Inflammatory macrophage treated with lipopolysaccharide for 1 hour (primary cell): ENCODE results near the gene RNF175.

ENCODE experiments used
- DNase-seq, 2 donors: peaks; one replicate each; pipeline ENCODE4 v3.0.0-alpha.2; 2020 to 2022

Gene RNF175

DNA sequence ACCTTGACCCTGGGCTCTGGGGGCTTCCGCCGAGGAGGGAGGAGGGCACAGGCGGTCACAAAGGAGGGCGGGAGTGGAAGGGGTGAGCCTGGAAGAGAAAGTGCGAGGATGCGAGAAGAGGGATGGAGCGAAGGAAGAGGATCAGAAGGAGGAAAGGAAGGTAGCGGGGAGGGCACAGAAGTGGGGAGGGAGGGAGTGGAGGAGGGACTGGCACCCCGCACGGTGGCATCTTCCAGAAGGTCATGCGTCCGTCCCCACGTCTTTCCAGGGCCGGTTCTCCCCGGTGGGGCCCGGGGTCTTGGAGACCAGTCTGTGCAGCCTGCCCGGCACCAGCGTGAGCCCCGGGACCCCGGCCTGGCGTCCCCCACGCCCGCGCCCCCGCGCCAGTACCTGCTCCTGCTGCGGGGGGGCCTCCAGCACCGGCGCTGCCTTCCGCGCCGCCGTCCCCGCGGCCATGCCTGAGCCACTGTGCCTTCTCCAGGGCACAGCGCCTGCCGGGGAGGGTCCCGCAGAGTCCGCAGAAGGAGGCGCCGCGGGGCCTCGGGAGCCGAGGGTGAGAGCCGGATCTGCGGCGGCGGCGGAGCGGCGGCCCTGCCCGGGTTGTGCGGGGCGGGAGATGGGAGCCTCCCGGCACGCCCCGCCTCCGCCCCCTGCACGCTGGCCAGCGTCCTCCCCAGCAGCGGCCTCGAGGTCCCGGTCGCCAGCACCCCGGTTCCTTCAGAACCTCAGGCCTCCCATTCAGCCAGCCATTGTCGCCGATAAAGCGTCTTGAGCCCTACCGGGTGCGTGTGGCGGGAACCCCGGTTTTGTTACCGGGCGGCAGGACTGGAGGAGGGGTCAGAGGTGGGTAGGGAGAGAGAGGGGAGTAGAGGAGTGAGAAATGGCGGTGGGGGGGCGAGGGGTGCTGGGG is at the start of gene RNF175:
RNF175 (minus strand) TSS at position 618 of the 910 bp plus-strand sequence; CDS start at position 456, 162 bp downstream.
- no peak for DNase-seq

DNA sequence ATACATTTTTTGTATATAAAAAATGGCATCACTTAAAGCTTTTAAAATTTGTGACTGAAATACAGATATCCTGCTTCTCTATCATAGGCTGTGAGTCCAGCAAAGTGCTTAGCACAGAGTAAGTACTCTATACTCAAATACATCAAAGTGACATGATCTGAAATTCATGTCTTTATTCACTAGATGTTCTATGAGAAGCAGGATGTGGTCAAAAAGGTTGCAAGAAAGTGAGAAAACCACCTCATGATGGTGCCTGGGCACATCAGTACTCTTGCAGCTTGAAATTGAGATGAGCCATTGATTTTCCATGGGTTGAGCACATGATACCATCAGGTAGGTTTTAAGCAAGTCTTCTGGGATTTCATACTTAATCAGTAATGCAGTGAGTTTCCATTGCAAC is 49.5 kb upstream of the RNF175 start:
- no peak for DNase-seq

DNA sequence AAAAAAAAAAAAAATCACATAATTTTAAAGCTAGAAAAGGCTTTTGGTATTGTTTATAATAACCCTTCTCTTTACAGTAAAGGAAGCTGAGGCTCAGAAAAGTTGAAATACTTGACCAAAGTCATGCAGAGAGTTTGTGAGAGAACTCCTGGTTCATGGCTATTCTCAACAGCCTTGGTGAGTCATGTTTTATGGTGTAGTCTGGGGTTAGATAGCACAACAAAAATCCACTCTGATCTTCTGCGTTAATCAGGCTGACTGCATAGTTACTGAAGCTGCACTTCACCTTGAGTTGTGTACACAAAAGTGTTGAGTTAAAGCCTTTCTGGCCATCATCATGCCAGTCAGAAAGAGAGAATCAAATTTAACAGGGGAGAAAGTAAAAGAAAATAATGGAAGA is 48.4 kb upstream of the RNF175 start:
- DNase-seq = no peak

DNA sequence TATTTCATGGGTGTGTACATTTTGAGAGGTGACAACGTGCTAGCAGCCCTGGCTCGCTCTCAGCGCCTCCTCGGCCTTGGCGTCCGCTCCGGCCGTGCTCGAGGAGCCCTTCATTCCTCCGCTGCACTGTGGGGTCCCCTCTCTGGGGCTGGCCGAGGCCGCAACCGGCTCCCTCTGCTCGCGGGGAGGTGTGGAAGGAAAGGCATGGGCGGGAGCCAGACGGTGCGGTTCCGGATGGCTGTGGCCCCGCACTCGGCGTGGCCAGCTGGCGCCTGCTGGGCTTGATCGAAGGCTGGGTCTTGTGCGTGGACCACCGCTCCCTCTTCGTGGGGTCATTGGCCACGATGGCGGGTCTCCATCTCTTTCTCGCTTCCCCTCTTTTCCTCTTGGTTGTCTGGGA is 46.2 kb upstream of the RNF175 start:
- no peak for DNase-seq

DNA sequence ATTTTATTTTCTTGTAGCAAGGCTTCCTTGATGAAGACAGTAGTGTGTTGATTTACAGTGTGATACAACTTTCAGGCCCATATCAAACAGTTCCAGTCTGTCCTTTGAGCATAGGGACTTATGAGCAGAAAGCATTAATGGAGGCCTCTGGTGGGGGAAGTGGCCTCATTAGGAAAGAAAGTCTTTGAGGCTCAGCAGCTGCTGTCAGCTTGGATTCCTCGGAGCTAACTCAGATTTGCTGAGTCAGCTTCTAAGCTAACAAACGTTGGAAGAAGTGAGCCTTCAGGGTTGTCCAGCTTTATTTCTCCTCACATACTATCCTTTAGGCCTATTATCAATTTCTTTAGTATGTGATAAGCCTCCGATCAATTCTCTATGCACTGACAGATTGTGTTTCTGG is 44.9 kb upstream of the RNF175 start:
- DNase-seq = no peak

DNA sequence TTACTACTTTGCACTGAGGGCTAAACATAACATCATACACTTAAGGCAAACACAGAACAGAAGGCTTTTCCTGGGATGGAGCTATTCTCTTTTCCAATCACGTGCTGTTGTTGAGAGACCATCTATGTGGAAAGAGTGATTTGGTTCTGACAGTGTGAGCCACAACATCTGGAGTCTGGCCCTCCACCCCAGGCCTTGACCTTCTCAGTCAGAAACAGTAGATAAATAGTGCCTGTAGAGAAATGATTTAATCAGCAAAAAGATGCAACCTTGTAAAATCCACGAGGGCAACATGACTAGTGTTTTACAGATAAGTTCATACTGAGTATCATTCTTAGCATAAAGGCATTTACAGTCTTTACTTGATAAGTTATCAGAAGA is 39.9 kb upstream of the RNF175 start:
- no peak for DNase-seq

DNA sequence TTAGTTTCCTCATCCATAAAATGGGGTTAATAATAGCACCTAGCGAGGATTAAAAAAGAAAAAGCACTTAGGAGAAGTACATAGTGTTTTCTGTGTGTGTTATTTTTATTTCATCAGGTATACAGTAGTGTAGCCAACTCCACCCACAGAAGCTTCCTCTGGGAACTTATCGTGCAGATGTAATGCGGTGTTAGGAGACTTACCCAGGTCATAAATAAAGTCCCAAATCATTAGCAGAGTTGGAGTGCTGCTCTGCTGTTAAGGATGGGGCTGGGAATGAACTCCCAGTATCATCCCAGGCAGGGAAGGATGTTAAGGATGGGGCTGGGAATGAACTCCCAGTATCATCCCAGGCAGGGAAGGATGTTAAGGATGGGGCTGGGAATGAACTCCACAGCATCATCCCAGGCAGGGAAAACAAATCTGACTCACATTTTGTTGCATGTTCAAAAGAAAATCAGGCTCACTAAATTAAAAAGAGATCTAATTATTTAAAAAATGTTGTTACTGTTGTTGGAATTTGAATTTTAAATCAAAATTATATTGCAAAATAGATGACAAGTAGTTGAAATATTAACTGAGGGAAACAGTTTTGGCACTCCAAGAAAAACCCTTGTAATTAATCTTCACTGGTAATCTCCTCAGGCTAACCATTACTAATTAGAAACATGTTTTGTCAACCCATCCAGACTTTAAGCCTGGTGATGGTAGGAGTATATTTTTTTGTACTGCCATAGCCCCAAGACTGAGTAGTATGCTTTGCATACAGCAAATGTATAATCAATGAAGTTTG is 39.3 kb upstream of the RNF175 start:
- no peak for DNase-seq

DNA sequence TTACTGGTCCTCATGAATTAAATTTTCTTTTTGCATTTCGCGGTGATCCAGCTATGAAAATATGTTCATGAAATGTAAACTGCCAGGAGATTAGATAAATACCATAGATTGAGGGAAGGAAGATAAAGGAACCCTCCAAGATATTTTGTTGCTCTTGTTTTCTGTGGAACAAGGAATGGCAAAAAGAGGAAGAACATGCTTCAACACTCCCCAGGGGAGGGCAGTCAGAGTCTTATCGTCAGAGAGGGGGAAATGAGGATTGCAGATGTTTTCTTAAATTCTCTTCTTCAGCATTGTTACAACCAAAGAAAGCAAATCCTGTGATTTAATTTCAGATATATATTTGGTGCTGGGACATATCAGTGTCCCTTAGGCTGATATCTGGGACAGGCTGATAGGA is 38.6 kb upstream of the RNF175 start:
- DNase-seq = no peak

DNA sequence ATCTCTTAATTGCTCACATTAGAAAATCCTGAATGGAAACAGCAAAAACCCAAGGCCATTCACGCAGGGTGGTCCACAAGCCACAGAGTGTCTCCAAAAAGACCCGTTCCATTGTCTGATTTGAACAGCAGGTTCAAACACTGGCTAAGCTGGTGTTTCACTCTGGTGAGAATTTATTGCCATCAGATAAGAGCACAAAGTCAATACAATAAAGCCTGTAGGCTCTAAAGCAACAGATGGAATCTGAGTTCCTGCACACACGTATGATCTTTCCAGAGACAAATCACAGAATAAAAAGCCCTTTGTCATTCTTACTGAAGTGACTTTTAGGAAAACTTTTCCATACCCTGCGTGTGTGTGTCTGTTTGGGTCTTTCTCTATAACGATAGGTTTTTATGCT is 34.2 kb upstream of the RNF175 start:
- DNase-seq = no peak

DNA sequence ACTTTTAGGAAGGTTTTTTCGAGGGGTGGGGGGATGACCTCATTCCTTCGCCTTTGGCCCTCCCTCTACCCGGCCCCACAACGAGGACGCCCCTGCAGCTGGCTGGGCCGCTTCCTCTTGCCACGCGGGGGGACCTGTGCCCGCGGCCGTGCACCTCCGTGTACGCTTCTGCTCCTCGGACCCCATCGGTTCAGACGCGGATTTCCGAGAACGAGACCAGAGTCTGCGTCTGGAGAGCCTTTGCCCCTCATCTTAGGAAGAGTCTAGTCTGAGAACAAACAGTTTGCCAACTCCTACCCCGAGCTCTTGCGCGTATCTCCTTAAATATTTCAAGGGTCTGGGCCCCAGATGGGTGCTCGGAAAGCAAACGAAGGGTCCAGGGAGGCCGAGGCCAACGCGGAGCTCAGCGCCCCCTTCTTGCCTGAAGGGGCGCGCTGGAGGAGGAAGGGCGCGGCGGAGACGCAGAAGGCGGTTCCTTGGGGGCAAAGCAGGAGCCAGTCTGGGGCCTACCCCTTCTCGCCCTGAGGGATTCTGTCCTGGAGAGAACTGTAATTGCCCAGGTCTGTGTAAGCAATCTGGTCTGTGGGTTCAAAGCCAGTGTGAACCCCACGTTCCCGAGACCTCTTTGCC is 32.9 kb upstream of the RNF175 start:
- no peak for DNase-seq

DNA sequence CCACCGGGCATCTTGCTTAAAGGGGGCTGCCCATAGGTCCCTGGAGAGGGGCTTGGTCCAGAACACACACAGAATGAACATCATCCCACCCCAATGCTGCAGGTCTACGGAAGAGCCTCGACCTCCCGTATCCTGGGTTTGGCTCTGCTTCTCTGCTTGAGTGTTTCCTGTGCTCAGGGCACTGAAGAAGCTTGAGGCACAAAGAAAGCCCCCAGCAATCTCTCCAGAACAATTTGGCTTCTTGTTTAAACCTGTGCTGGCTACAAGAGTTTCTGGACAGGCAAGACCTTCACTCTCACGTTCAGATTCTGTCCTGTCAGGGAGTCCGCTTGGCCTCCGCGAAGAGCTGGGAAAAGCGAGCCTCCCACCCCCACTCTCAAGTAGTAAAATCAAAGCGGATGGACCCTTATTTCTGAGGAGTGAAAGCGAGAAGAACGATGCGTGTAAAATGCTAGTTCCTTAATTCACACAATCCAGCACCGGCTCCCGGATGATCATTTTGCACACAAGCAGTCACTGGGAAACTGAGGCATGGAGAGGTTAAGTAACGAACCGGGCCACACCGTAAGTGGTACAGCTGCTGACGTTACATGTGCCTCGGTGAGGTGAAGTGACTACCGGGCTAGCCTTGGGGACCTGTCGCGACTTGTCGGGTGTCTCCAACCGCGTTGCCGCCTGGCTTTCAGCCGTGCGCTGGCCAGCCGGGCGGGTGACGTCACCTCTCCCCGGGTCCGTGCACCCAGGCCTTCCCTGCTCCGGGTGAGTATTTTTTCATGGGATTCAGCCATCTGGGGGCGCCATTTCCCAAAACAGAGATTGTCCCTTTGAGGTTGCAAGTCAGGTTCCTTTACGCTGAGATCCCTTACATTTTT is 32.2 kb upstream of the RNF175 start:
- DNase-seq = peak in 1 of 2 donors; percentile 40

DNA sequence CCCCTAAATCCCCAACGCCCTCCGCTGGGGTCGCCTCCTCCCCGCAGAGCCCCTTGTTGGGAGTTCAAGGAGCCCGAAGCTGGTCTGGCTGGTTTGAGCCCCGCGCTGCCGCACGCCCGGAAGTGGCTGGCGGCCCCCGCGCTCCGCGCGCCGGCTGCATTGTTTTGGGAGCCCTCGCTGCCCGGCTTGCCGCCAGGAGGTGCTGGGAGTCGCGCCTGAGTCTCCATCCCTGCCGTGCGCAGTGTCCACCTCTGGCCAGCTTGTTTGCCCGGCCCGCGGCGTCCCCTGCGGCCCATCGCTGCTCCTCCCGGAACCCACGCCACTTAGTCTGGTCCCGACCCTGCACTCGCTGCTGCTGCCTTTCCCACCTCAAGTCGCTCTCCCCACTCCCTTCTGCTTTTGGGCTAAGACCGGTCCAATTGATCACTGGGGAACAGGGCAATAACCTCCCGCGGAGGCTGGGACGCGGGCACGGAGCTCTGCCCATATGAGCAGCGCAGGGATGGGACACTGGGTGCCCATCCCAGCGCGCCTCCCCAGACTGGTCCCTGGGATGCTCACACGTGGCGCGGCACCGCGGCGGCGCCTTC is 31.2 kb upstream of the RNF175 start:
- DNase-seq = no peak

DNA sequence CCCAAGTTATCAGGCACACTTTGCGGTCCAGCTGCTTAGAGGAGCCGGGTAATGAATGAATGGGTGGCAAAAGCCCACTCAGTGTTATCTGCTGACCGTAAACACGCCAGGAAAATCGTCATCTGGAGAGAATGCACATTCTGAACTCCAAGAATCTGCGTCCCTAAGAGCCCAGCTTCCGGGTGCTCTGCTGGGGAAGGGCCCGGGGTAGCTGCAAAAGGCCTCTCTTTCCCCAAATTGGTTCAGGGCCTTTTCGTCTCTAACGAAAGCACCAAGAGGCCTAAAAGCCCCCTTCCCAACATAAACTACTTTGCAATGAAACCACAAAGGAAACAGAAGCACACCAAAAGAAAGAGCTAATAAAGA is 30.7 kb upstream of the RNF175 start:
- DNase-seq = no peak

DNA sequence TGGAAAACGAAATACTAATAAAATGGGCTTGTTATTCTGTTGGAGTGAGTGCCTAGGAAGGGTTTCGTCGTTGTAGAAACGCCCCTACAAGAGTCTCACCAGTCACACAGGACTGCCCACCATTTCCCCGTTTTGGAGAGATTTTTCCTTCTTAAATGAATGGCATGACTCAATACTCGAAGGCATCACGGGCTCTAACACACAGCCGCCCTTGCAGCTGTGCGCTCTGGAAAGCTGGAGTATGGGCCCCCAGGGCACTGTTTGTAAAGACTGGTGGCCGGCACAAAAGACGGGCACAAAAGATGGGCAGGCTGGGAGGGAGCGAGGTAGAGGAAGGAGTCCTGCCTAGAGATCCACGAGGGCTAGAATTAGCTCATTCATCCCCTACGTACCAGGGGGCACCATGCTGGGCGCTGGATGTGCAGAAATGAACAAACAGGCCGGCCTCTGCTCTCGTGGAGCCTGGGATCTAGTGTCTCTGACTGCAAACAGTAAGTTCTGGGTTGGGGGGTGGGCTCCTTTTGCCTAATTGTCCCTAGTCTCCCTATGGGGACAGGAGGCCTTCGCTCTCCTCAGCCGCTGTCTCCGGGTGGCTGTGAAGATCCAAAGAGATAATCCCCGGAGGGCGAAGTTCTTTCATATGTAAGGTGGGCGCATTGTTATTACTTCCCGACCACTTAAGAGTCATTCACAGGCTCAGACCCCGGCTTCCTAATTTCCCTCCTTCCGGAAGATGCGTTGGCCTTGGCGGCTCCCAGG is 30.1 kb upstream of the RNF175 start:
- DNase-seq = no peak

DNA sequence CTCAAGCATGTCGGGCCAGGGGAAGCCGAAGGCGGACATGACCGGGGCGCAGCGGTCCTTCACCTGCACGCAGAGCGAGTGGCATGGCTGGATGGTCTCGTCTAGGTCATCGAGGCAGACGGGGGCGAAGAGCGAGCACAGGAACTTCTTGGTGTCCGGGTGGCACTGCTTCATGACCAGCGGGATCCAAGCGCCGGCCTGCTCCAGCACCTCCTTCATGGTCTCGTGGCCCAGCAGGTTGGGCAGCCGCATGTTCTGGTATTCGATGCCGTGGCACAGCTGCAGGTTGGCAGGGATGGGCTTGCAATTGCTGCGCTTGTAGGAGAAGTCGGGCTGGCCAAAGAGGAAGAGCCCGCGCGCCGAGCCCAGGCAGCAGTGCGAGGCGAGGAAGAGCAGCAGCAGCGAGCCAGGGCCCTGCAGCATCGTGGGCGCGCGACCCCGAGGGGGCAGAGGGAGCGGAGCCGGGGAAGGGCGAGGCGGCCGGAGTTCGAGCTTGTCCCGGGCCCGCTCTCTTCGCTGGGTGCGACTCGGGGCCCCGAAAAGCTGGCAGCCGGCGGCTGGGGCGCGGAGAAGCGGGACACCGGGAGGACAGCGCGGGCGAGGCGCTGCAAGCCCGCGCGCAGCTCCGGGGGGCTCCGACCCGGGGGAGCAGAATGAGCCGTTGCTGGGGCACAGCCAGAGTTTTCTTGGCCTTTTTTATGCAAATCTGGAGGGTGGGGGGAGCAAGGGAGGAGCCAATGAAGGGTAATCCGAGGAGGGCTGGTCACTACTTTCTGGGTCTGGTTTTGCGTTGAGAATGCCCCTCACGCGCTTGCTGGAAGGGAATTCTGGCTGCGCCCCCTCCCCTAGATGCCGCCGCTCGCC is 28.8 kb upstream of the RNF175 start, which contains the start of gene SFRP2:
SFRP2 (minus strand) TSS at position 671 of the 864 bp plus-strand sequence; CDS start at position 423, 248 bp downstream.
- DNase-seq = peak in 1 of 2 donors; percentile 27

DNA sequence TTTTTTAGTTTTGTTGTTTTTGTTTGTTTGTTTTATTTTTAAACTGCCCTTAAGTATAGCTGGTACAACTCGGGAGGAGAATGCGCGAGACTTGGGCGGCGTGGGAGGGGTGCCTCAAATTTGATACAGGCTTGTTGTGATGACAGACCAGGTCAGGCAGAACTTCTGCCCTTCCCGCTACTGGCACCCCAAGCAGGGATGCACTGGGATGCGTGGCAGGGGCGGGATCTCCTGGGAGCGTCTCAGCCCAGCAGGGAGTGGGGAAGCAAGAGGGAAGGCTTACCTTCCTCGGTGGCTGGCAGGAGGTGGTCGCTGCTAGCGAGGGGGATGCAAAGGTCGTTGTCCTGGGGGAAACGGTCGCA is 28.2 kb upstream of the RNF175 start:
- DNase-seq = no peak

DNA sequence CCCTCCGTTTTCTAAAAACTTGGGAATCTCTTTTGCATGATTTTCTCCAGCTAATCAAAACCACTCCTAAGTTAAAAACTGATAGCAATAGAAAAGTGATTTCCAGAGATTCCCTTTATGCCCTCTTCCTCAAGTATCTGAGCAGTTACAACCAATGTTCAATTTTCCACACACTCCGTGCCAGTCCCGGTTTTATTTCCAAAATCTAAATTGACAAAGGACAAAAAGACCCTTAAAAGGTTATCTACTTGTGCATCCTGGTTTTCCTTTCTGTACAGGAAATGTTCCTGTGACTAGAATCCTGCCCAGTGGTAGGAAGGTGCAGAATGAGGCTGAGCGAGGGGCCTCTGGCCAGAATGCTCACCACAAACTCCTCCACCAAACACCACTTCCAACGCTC is 27.8 kb upstream of the RNF175 start:
- no peak for DNase-seq

DNA sequence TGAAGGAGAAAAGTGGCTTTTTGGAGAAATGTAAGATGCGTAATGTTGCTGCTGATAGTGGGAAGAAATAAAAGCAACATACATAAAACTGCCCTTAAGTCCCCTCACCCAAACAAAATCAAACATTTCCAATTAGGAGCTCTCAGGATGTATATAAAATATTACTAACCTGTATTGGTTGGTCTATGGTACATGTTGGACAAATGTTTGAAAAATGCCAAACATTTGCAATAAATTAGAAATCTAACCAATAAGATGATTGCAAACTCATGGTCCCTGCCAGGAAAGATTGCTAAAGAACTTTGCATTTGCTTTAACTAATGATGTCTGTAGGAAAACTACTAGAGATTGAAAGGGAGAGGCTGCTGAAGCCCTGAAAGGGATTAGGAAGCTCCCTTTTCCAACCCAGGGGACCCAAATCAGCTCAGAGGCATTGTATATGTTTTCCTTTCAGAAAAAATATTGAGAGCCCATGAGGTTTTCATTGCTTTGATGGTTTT is 27.3 kb upstream of the RNF175 start:
- no peak for DNase-seq

DNA sequence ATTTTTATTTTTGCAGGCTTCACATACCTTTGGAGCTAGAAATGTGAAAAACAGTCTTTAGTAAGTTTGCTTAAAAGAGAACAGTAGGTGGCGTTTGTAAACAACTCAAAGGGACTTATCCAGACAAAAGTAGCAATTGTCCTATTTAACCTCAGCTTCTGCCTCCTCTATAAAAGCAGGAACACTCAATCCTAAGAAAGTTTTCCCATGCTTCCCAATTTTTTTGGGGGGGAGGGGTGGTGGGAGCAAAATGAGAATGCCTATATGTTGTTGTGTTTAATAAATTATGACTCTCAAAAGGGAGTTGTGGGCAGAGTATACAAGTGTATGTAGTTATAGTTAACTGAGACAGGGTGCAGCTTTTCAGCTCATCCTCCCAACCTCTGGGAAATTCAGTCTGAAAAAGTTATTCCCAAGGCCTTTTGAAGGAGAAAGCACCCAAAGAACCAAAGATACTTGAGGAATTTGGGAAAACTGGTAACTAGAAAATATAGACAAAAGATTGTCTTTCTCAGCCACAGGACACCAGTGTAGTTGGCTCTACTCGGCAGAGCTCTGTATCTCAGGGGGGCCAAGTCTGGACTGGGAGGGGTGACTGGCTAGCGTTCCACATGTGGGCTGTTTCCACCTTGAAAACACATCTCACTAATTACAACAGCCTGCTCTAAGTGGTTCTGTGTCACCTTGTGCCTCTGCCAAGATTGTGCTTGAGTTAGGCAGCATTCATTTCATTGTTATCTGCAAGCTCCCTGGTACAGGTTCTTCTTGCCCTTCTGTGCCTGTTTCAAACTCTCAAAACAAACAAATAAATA is 26.3 kb upstream of the RNF175 start:
- peak in 1 of 2 donors; percentile 27 for DNase-seq
